Keratinocyte (primary cell): ENCODE data around the gene FCN3.

Experiments used
- CTCF ChIP-seq, 3 experiments: IDR thresholded peaks in 1 of 3; conservative IDR thresholded peaks in 1 of 3; optimal IDR thresholded peaks in 1 of 3; 2 replicates in 2 of 3; 3 replicates in 1 of 3; pipeline versions ENCODE3 to v1.5.1; 2011; ENCODE audit warnings: low read length in 3 of 3, mild to moderate bottlenecking in 3 of 3, moderate library complexity in 2 of 3, control low read depth in 1 of 3, inconsistent platforms in 1 of 3; ENCODE audit not compliant: insufficient read depth in 2 of 3; ENCODE audit errors: extremely low read depth in 1 of 3
- EZH2 ChIP-seq: IDR thresholded peaks from one replicate; pipeline ENCODE4 v1.6.1; 2012; ENCODE audit warnings: inconsistent platforms, mild to moderate bottlenecking, low read length, moderate library complexity

DNA sequence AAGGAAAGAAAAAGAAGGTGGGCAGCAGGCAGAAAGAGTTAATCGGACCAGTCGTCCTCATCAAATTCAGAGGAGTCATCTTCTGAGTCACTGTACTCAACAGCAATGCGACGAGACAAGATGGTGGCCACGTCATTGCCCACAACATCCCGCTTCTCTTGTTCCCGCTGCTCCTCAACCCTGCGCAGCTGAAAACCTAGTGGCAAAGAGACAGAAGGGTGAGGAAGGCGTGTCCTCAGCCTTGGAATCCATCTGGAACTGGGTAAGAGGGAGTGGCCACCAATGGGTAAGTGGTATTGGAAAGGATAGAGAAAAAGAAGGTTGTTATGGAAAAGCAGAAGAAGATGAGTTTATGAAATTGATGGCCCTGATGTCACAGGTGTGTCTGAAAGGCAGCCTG lies 33.5 kb upstream of the FCN3 start:
- TF ChIP-seq CTCF (optimal IDR thresholded peaks at IDR 0.05 in 1 of 3, IDR thresholded peaks at IDR 0.05 in 1 of 3, conservative IDR thresholded peaks at IDR 0.05 in 1 of 3; ENCODE audit: extremely low read depth in 1 of 3, insufficient read depth in 2 of 3, low read length in 3 of 3) (no peak), EZH2 (no peak)
